NCI-H146 treated with DMSO at 0.1 percent for 48 hours (cell line): ENCODE results near the gene DPP6.
"Not testable (repeated sequence)": the region's sequence is repeated elsewhere in the genome, so short reads cannot be mapped to it uniquely, and the experiment has no call there.

Experiments used
- DNase-seq: peaks from one replicate; lab custom pipeline; 2025; ENCODE audit not compliant: unreplicated experiment; lab: John Stamatoyannopoulos, UW

DPP6 gene

GRCh38 chr7:154051643-154052529 is at the start of gene DPP6:
TSS of gene DPP6 (plus strand) at chr7:154052398.
- not testable (repeated sequence) for DNase-seq

- DNase-seq: peak; percentile 56
These were observed 42.7 kb upstream of the DPP6 start for GRCh38 chr7:154009423-154009911.

- not testable (repeated sequence) for DNase-seq
These were observed 41.3 kb upstream of the DPP6 start for GRCh38 chr7:154010726-154011568.

GRCh38 chr7:154012800-154013199 is 39.4 kb upstream of the DPP6 start:
- DNase-seq: not testable (repeated sequence)

GRCh38 chr7:154015636-154016035 is 36.6 kb upstream of the DPP6 start:
- not testable (repeated sequence) for DNase-seq

GRCh38 chr7:154018354-154018753 is 33.8 kb upstream of the DPP6 start:
- DNase-seq: not testable (repeated sequence)

- not testable (repeated sequence) for DNase-seq
These were observed 24.4 kb upstream of the DPP6 start for GRCh38 chr7:154027805-154028204.

- DNase-seq: peak; percentile 36
These were observed 21.6 kb upstream of the DPP6 start for GRCh38 chr7:154030476-154031080.

- DNase-seq: not testable (repeated sequence)
These were observed 12.6 kb upstream of the DPP6 start for GRCh38 chr7:154039466-154040165.

- not testable (repeated sequence) for DNase-seq
These were observed 1.8 kb upstream of the DPP6 start for GRCh38 chr7:154050394-154050793.

GRCh38 chr7:154051006-154051642 is 1.1 kb upstream of the DPP6 start:
- DNase-seq: not testable (repeated sequence)

- not testable (repeated sequence) for DNase-seq
These were observed 493 bp downstream of the DPP6 start for GRCh38 chr7:154052530-154053252.

- not testable (repeated sequence) for DNase-seq
These were observed 1.5 kb downstream of the DPP6 start for GRCh38 chr7:154053466-154054312.

GRCh38 chr7:154054664-154055063 is 2.5 kb downstream of the DPP6 start:
- DNase-seq: not testable (repeated sequence)

- not testable (repeated sequence) for DNase-seq
These were observed 3.4 kb downstream of the DPP6 start for GRCh38 chr7:154055491-154056106.

- DNase-seq: not testable (repeated sequence)
These were observed 6.6 kb downstream of the DPP6 start for GRCh38 chr7:154058783-154059182.

GRCh38 chr7:154060551-154060950 is 8.4 kb downstream of the DPP6 start:
- not testable (repeated sequence) for DNase-seq

- peak; percentile 65 for DNase-seq
These were observed 19.6 kb downstream of the DPP6 start for GRCh38 chr7:154071833-154072232.
